ENCODE data around the gene GFRA3.
A peak's percentile ranks its signal among the peaks of the same experiment; 100 is the strongest.

GFRA3 gene

DNA sequence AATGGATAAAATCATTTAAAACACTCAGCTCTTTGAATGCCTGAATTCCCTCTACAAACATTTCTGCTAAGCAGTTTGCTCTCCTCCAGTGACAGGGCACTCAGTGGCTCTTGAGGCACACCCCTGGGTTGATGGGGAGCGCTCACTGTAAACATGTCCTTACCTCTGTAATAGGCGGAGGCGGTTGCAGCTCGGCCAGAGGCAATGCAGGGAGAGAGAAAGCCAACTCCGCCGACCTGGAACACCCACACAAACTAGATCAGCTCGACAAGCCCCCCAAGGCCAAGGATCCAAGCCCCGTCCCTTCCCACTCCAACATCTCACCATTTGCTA is 61.6 kb downstream of the GFRA3 start:
- peak; percentile 12 for DNase-seq
- Histone ChIP-seq H3K27me3 (ENCODE audit: insufficient read depth, low read depth, severe bottlenecking) (no peaks in the 10 kb centered on the region), H3K27ac (peak overlapping the region; percentile 82), H3K9me3 (ENCODE audit: severe bottlenecking) (no peaks in the 10 kb centered on the region), H3K4me3 (ENCODE audit: low read depth, low read length) (peak overlapping the region; percentile 96), H3K36me3 (peaks cover 26% of the 10 kb centered on the region)
- no peak for TF ChIP-seq CTCF (IDR thresholded peaks at IDR 0.05; ENCODE audit: low read depth, low read length)

- no peak overlapping the region for H3K4me3 ChIP-seq (ENCODE audit: low read depth, low read length)
- TF ChIP-seq CTCF (IDR thresholded peaks at IDR 0.05; ENCODE audit: low read depth, low read length), result no peak
- no peak overlapping the region for H3K27ac ChIP-seq
- H3K9me3 ChIP-seq (ENCODE audit: severe bottlenecking), result no peaks in the 10 kb centered on the region
- peaks cover 32% of the 10 kb centered on the region for H3K36me3 ChIP-seq
- DNase-seq, result no peak
- no peaks in the 10 kb centered on the region for H3K27me3 ChIP-seq (ENCODE audit: insufficient read depth, low read depth, severe bottlenecking)
Observed at GRCh38 chr5:138210985-138211384, 63.4 kb downstream of the GFRA3 start.

Measured in WERI-Rb-1 (cell line).